Amygdala (tissue), 56 donors: ENCODE results near the gene FPGS.
"Not testable (repeated sequence)": the region's sequence is repeated elsewhere in the genome, so short reads cannot be mapped to it uniquely, and the experiment has no call there.

Experiments
- DNase-seq, 56 donors: peaks; one replicate each; lab custom pipeline; 2025; lab: John Stamatoyannopoulos, UW

The FPGS gene

DNA sequence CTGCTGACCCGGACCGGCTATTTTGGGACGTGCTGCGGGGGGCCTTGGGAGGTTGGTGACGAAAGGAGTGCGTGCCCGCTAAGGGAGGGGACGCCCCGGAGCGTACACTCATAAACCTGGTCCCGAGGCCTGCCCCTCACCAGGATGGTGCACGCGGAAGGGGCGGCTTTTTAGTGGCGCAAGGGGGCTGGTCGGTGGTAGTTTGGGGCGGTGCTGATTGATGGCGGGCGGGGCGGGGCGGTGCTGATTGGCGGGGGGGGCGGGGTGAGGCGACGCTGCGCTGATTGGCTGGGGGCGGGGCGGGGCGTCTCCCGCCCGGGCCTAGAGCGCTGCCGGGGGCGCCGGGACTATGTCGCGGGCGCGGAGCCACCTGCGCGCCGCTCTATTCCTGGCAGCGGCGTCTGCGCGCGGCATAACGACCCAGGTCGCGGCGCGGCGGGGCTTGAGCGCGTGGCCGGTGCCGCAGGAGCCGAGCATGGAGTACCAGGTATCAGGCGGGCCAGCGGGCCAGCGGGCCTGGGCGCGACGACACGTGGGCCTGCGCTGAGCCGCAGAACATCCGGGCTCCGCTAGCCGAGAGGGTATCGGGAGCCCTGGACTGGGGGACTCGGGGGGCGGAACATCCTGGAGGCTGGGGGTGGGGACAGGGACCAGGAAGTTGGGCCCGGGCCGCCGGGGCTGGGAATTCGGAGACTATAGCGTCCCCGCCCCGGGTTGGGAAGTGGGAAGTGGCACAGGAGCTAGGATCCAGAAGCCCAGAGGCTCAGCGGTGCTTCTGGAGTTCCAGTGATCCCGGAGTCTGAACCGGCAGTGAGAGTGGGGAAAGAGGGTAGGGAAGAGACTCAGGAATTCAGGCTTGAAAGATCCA is at the start of gene FPGS:
Gene FPGS (plus strand): TSS at position 307 of the 868 bp plus-strand sequence. CDS start 43 bp downstream, at position 350.
- peak; percentile 38 to 96 (median 82) for DNase-seq

DNA sequence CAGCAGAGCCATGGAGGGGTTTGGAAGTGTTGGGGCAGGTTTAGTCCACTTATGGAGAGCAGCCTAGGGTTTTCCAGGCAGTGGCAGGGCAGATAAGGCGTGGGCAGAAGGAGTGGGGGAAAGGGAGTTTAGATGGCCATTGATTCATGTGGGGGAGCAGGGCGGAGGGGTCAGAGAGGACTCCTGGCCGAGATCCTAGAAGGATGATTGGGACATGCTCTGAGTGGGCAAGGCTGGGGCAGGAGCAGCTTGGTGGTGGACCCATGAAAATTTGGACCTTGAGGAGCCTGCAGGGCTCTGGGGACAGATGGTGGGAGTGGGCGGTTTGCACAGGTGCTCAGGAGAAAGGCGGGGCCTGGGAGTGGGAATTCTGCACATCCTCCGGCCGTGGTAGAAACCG is 49.5 kb upstream of the FPGS start:
- DNase-seq = no peak

GRCh38 chr9:127753622-127754021 is 49.1 kb upstream of the FPGS start:
- no peak for DNase-seq

DNA sequence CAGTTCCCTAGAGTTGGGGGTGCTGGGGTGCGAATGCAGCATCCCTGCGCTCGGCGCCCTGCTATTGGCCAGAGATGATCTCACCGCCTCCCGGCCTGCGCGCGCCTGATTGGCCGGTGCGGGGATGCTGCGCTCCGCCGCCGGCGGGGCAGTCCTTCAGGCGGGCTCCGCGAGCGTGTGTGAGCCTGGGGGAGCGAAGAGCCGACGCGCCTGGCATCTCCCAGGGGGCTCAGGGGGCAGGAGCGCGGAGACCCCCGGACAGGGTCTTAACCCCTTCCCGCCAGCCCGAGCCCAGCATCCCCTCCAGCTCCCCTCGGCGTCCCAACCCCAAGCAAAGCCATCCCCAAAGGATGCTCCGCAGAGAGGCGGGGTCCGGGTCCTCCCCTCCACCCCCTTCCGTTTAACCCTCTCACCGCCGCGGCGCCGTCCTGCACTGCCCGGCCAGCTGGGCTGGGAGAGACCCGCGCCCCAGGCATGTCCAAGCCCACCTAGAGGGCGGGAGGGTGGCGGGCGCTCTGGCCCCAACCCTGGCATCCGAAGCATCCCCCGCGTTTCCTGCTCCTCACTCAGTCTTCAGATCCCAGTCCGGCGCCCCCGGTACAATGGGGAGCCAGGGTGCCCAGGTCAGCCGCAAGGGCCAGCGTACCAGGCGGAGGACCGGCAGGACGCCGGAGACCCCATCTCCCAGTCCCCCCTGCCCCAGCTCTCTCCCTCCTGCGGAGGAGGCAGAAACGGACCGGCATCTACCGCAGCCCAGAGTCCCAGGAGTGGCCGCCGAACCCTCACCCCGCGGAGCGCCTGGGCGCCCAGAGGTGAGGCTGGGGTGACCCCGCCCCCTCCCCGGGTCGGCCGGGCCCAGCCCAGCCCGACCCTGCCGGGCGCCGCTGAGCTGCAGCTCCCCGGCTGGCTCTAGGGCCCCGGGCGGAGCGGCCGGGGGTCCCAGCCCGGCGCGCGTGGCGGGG is 48.3 kb upstream of the FPGS start:
- DNase-seq = peak in 35 of 56 donors; percentile 16 to 73 (median 49)

DNA sequence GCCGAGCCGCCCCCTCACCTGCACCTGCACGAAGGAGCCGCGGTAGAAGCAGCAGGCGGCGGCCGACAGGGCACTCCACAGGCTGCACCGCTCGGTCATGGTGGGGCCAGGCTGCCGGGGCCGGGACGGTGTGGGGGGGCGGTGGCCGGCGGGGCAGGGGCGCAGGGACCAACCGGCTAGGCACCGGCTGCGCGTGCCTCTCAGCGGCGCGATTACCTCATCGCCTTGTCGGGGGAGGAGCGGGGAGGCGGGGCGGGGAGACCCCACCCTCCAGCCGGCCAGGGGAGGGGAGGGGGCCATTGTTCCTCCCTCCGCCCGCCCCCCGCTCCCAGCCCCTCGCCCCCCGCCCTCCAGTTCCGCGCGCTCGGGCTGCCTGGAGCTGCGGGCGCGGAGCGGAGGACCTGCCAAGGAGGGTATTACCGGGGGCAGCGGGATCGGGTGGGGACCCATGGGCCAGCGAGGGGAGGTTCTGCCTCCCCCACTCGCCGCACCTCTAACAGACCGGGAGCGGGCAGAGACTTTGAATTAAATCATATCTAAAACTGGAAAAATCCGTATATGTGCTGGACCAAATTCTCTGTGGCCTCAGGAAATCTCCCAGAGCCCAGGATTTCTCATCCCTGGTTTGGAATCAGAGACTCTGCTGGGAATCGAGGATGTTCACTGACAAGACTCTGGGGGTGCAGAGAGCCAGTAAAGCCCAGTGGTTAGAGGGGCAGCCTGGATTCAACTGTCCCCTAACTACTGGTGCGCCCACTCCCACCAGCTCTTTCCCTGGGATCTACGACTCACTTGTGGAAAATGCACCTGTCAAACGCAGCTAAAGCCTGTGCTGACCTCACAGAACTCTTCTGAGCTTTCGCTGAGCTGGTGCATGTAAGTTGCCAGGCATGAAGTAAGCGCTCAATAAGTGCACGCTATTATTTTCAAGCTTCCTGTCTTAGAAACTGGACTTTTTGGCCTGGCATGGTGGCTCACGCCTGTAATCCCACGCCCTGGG is 47.3 kb upstream of the FPGS start:
- peak in 17 of 56 donors; percentile 5 to 43 (median 25) for DNase-seq

GRCh38 chr9:127756233-127756632 is 46.4 kb upstream of the FPGS start:
- DNase-seq = no peak

DNA sequence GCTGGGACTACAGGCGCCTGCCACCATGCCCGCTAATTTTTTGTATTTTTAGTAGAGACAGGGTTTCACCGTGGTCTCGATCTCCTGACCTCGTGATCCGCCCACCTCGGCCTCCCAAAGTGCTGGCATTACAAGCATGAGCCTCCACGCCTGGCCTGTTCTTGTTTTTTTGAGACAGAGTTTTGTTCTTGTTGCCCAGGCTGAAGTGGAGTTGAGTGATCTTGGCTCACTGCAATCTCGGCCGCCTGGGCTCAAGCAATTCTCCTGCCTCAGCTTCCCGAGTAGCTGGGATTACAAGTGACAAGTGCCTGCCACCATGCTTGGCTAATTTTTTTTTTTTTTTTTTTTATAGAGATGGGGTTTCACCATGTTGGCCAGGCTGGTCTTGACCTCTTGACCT is 45.9 kb upstream of the FPGS start:
- not testable (repeated sequence) for DNase-seq

DNA sequence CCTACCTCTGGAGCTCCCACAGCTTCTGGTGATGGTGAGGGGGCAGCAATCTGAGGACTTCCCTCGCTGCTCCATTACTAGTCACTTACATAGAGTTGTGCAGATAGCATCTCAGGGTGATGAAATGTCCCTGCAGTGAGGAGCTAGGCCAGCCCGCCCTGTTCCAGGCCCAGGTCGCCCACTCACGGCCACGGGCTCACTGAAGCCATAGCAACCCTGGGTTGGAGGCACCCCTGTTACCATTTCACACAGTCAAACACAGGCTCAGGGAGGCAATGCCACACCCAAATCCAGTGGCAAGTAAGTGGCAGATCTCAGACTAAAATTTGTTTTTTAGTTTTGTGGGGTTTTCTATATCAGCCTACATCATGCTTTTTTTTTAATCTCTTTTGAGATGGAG is 43.8 kb upstream of the FPGS start:
- no peak for DNase-seq

DNA sequence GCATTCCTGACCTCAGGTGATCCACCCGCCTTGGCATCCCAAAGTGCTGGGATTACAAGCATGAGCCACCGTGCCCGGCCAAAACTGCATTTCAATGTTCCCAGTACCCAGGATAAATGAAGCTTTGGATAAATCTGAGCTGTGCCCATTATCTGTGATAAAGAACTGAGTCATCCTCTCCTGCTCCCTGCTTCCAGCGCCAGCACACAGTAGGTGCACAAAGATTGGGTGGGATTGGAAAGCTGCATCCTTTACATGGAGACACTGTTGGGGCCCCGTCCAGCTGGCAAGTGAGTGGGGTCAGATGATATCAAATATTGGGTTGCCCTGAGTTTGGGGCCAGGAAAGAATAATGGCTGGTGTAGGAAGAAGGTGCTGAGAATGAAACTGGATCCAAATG is 41.6 kb upstream of the FPGS start:
- no peak for DNase-seq

DNA sequence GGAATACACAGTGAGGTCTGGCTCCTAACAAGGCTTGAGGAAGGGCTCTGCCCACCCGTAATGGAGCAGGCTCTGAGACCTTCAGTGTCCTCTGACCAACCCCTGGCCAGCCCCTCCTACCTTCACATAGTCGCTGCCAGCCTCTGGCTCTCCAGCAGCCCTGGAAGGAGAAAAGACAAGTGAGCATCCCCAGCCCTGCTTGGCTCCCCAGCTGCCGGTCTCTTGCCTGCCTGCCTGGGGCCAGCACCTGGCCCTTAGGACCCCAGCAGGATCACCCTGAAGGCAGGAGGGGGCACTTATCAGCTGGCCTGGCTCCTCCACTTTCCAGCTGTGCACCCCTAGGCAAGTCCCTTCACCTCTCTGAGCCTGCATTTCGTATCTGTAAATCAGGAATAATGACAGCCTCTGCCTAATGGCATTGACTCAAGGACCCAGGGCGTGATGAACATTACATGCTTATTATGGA is 41.2 kb upstream of the FPGS start:
- no peak for DNase-seq

DNA sequence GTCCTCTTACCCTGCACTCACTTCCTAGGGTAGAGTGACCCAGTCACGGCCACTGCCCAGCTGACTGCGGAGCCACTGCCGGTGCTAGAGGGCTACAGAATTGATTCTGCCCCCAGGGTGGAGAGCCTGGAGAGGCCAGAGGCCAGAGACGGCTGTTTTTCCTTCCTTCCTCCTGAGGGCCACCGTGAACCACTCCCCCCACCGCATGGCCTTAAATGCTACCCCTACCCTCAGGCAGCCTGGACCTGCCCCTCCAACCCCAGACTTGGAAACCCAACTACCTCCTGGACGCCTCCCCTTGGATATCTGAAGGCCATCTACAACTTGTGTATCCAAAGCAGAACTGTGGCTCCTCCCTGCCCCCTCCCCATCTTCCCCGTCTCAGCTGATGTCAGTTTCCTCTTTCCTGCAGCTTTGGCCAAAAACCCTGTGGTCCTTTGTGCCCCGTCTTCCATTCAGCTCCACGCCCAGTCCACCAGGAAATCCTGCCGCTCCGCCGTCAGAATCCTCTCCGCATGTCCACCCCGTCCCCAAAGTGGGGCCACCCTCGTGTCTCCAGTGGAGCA is 40.5 kb upstream of the FPGS start:
- peak in 3 of 56 donors; percentile 6 to 28 (median 8) for DNase-seq

GRCh38 chr9:127763918-127764384 is 38.7 kb upstream of the FPGS start:
- peak in 2 of 56 donors; percentile 15 to 37 for DNase-seq

DNA sequence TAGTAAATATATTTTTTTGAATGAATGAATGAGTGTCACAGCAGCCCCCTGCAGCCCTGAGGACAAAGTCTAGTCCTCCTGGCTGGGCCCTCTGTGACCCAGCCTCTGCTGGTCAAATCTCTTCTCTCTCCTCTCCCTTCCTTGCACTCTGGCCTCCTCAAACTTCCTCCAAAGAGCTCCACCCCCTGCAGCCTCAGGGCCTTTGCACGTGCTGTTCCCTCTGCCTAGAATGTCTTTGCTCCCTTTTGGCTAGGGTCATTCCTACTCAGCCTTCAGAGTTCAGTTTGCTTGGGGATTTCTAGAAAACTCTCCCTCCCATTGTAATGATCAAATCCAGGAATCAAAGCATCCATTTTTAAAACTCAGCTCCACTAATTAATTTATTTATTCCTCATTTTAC is 37.3 kb upstream of the FPGS start:
- DNase-seq = no peak

- DNase-seq = no peak
Observed at GRCh38 chr9:127767410-127767809, 35.3 kb upstream of the FPGS start.

DNA sequence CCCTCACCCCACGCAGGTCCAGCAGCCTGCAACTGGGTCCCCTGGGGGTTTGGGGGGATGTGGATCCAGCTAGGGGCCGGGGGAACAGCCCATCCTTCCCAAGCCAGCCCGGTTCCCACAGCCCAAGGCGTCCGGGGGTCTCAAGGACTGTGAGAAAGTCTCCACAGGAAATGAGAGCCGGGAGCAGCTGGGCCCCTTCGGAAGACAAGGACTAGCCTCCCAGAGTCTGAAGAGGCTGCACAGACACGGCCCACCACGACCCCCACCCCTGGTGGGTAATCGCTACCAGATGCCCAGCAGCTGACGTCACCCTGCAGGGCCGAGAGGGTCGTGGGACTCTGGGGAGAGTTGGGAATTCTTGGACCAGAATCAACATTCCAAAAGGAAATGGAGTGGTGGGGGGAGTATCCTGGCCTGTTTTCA is 34.8 kb upstream of the FPGS start:
- DNase-seq = no peak

- no peak for DNase-seq
Observed at GRCh38 chr9:127768698-127769097, 34.0 kb upstream of the FPGS start.

GRCh38 chr9:127769101-127769500 is 33.6 kb upstream of the FPGS start:
- DNase-seq = no peak

DNA sequence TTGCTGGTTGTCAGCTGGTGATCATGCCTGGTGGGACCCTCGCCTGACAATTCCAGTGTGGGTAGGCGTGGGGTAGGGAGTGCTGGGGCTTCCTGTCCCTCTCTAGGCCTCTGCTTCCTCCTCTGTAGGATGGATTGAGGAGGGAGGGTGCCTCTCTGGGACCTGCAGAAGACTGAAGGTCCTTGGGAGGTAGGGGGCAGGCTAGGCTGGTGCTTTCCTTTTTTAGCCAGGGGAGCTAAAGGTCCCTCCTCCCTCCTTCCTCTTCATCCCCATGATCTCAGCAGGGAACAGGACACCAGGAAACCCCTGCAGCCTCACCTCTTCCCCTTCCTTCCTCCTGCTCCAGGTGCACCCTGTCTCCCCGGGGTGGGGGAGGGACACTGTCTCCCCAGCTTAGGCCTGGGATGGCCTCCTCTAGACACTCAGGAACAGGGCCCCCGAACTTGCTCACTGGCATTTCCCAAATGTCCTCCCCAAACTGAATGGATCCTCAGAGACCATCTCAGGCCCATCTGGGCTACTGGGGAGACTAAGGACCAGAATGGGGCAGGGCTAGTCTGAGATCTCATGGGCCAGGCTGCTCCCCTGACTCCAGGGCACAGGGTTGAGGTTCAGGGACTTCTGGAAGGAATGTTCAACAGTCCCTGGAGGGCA is 32.6 kb upstream of the FPGS start:
- DNase-seq = no peak

DNA sequence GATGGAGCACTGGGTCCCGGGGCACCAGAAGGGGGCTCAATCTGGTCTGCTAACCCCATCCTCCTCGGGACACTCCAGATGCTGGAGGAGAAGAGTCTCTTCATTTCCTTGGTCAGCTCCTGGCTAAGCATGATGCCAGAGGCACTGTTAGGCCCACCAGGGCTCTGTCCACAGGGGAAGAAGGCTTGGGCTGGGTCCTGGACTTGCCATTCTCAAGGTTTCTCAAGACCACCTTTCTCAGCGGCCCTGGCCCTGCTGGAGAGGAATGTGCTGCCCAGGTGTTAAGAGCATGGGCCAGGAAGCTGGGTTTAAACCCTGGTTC is 32.1 kb upstream of the FPGS start:
- no peak for DNase-seq
